CD14-positive monocyte (primary cell): Measurements from ENCODE around the gene HOXD13. TPM values are rescaled to one million over a fixed set of nuclear protein-coding genes. Genes with fewer than 3 reads are reported as not detected.
A peak's percentile ranks its signal among the peaks of the same experiment; 100 is the strongest.

ENCODE experiments used
- DNase-seq, 3 donors: peaks; one replicate each; pipeline ENCODE4 v3.0.0-alpha.2; 2011 to 2022
- H2AFZ ChIP-seq: 2 replicates; pipeline ENCODE4 v1.6.0; 2012; ENCODE audit warnings: mild to moderate bottlenecking, low read depth, low read length, inconsistent platforms; ENCODE audit not compliant: insufficient read depth, poor library complexity, severe bottlenecking
- H3K27ac ChIP-seq, 2 donors: 1 replicate in 1 of 2; 2 replicates in 1 of 2; pipeline ENCODE4 v1.5.1; 2012 to 2013; ENCODE audit warnings: low read length in 2 of 2, control low read depth in 1 of 2, inconsistent platforms in 1 of 2, low read depth in 1 of 2, mild to moderate bottlenecking in 1 of 2
- H3K27me3 ChIP-seq, 2 donors: one replicate each; pipeline versions ENCODE4 v1.6.0 to v1.6.1; 2011 to 2013; ENCODE audit warnings: low read length in 2 of 2; ENCODE audit not compliant: control insufficient read depth in 2 of 2, insufficient read depth in 2 of 2
- H3K36me3 ChIP-seq, 2 donors: replicated peaks in 1 of 2; 1 replicate in 1 of 2; 2 replicates in 1 of 2; pipeline versions ENCODE4 v1.5.1 to v1.6.1; 2012 to 2013; ENCODE audit warnings: low read length in 2 of 2, control low read depth in 1 of 2, inconsistent platforms in 1 of 2, mild to moderate bottlenecking in 1 of 2; ENCODE audit not compliant: insufficient read depth in 2 of 2, control insufficient read depth in 1 of 2
- H3K4me1 ChIP-seq, 2 donors: 1 replicate in 1 of 2; 2 replicates in 1 of 2; pipeline versions ENCODE4 v1.5.1 to v1.6.1; 2012 to 2013; ENCODE audit warnings: low read length in 2 of 2, control low read depth in 1 of 2, inconsistent platforms in 1 of 2, mild to moderate bottlenecking in 1 of 2, moderate library complexity in 1 of 2; ENCODE audit not compliant: insufficient read depth in 2 of 2, control insufficient read depth in 1 of 2
- H3K4me2 ChIP-seq: replicated peaks from 2 replicates; pipeline ENCODE3; 2012; ENCODE audit warnings: low read length, moderate library complexity, mild to moderate bottlenecking; ENCODE audit not compliant: poor library complexity, severe bottlenecking; ENCODE audit errors: extremely low read depth
- H3K4me3 ChIP-seq, 3 experiments: fragments of 200-600 bp in 1 of 3; sonication (generic) in 1 of 3; replicated peaks in 1 of 3; 1 replicate in 2 of 3; 2 replicates in 1 of 3; pipeline ENCODE4 v1.5.1; 2011 to 2013; ENCODE audit warnings: low read length in 3 of 3, mild to moderate bottlenecking in 3 of 3, control low read depth in 2 of 3, low read depth in 2 of 3, inconsistent platforms in 1 of 3, moderate library complexity in 1 of 3
- H3K79me2 ChIP-seq: 2 replicates; pipeline ENCODE4 v1.6.0; 2012; ENCODE audit warnings: mild to moderate bottlenecking, control low read depth, inconsistent platforms, low read length, moderate library complexity; ENCODE audit not compliant: insufficient read depth
- H3K9ac ChIP-seq: 2 replicates; pipeline ENCODE4 v1.6.0; 2017; ENCODE audit warnings: low read length, mild to moderate bottlenecking; ENCODE audit not compliant: insufficient read depth, poor library complexity, severe bottlenecking
- H3K9me3 ChIP-seq, 2 donors: replicated peaks in 1 of 2; 1 replicate in 1 of 2; 2 replicates in 1 of 2; pipeline versions ENCODE4 v1.5.1 to v1.6.1; 2012 to 2013; ENCODE audit warnings: low read length in 2 of 2, control low read depth in 1 of 2; ENCODE audit not compliant: control insufficient read depth in 1 of 2, insufficient read depth in 1 of 2
- H4K20me1 ChIP-seq: 2 replicates; pipeline ENCODE4 v1.6.0; 2012; ENCODE audit warnings: mild to moderate bottlenecking, low read length, control low read depth, moderate library complexity; ENCODE audit not compliant: insufficient read depth
- H3K27ac Mint-ChIP-seq, 7 donors: one replicate each; pipeline ENCODE4 v1.8.0; 2020; ENCODE audit warnings: mild to moderate bottlenecking in 7 of 7, mixed read lengths in 7 of 7, moderate library complexity in 6 of 7, inconsistent platforms in 2 of 7
- H3K27me3 Mint-ChIP-seq, 3 donors: one replicate each; pipeline ENCODE4 v1.8.0; 2021 to 2022; ENCODE audit warnings: low read depth in 3 of 3, mild to moderate bottlenecking in 3 of 3, mixed read lengths in 3 of 3, moderate library complexity in 3 of 3, inconsistent platforms in 1 of 3
- H3K36me3 Mint-ChIP-seq, 2 donors: one replicate each; pipeline ENCODE4 v1.8.0; 2020; ENCODE audit warnings: mixed read lengths in 2 of 2, inconsistent platforms in 1 of 2, mild to moderate bottlenecking in 1 of 2
- H3K4me1 Mint-ChIP-seq: one replicate; pipeline ENCODE4 v1.8.0; 2020; ENCODE audit warnings: mild to moderate bottlenecking, mixed read lengths
- H3K4me3 Mint-ChIP-seq, 2 donors: one replicate each; pipeline ENCODE4 v1.8.0; 2020; ENCODE audit warnings: mild to moderate bottlenecking in 2 of 2, mixed read lengths in 2 of 2, moderate library complexity in 1 of 2
- H3K9me3 Mint-ChIP-seq, 7 donors: one replicate each; pipeline ENCODE4 v1.8.0; 2020 to 2022; ENCODE audit warnings: mixed read lengths in 7 of 7, mild to moderate bottlenecking in 6 of 7, moderate library complexity in 6 of 7, inconsistent platforms in 2 of 7
- WGBS: methylation state at CpG from one replicate; pipeline ENCODE4 v1.1.5; 2013; ENCODE audit warnings: missing lambda C conversion rate; ENCODE audit not compliant: insufficient coverage; 5-methylcytosine and 5-hydroxymethylcytosine counted together
- intact Hi-C, 2 donors: fragments of 100-400 bp; cut with micrococcal nuclease; formaldehyde crosslinking; loops; one replicate each; pipeline versions ENCODE4 v1.15.0 to v1.15.1; 2023
- polyA plus RNA-seq, 3 donors: library from polyadenylated mRNA; depleted of rRNA in 1 of 3; unstranded in 2 of 3; stranded (reverse) in 1 of 3; fragments of 300-500 nt in 2 of 3; fragments of >200 nt in 1 of 3; fragmentation: Illumina TruSeq in 2 of 3; gene quantifications; 1 replicate in 2 of 3; 2 replicates in 1 of 3; pipeline ENCODE4 v1.2.3, GENCODE V29; 2012 to 2021
- TF ChIP-seq, protein P1 (sequence below): fragments of 200-600 bp; IDR thresholded peaks from one replicate; pipeline ENCODE4 v1.8.0; 2022; ENCODE audit warnings: antibody characterized with exemption, mild to moderate bottlenecking

HOXD13 gene
- polyA plus RNA-seq, 3 donors = not detected

DNA sequence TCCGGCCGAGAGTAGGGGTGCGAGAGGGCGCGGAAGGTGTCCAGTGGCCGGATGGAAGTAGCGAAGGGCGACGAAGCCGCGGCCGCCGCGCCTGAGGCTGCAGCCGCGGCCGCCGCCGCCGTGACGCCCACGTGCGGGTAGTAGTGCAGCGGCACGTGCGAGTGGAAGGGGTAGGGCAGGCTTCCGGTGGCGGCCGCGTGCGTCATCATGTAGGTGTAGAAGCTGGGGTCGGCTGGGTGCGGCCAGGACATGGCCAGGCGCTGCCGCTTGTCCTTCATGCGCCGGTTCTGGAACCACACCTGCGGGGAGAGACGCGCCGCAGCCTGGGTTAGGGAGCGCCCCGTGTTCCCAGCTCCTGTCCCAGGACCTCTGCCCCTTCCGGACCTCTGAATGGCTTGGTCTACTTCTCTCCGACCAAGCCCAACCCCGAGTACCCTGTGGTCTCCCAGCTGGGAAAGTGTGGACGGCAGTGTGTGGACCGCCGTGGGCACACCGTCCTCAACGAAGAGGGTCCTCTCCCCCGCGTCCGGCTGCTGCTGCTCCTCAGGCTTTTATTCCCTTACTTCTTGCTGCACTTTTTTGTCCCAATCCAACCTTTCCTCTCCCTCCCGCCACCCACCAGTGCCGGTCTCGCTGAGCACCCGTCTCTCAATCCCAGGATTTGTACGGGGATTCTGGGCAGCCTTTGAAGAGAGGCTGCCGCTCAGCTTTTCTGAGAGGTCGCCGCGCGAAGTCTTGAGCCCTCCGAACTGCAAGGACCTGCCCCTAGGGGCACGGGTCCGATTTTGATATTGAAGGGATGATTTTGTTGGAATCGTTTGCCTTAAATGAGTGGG lies 11.8 kb upstream of the HOXD13 start:
- no peaks in the 10 kb centered on the region for H4K20me1 ChIP-seq
- peak overlapping the region; percentile 24 to 85 for H3K4me3 Mint-ChIP-seq
- H3K27ac Mint-ChIP-seq = no peak overlapping the region
- H2AFZ ChIP-seq = no peak overlapping the region
- peaks cover 10 to 51% (median 36%) of the 10 kb centered on the region in 7 donors for H3K9me3 Mint-ChIP-seq
- H3K27ac ChIP-seq = no peak overlapping the region
- WGBS = 6% methylated on average over 48 of the region's 68 CpGs
- H3K4me1 Mint-ChIP-seq = peaks cover 29% of the 10 kb centered on the region
- no peak overlapping the region for H3K9ac ChIP-seq
- peaks cover 91 to 96% of the 10 kb centered on the region in 2 donors for H3K27me3 ChIP-seq
- no peaks in the 10 kb centered on the region for H3K36me3 ChIP-seq
- H3K4me2 ChIP-seq = peak overlapping the region; percentile 44
- peaks cover 0 to 20% of the 10 kb centered on the region in 2 donors for H3K4me1 ChIP-seq
- intact Hi-C loops = loop anchor here in 1 of 2 donors (5.0 kb wide), 1 partner anchor 42 kb away; the partner anchor contains the start of gene HOXD9
- TF ChIP-seq, protein P1, sequence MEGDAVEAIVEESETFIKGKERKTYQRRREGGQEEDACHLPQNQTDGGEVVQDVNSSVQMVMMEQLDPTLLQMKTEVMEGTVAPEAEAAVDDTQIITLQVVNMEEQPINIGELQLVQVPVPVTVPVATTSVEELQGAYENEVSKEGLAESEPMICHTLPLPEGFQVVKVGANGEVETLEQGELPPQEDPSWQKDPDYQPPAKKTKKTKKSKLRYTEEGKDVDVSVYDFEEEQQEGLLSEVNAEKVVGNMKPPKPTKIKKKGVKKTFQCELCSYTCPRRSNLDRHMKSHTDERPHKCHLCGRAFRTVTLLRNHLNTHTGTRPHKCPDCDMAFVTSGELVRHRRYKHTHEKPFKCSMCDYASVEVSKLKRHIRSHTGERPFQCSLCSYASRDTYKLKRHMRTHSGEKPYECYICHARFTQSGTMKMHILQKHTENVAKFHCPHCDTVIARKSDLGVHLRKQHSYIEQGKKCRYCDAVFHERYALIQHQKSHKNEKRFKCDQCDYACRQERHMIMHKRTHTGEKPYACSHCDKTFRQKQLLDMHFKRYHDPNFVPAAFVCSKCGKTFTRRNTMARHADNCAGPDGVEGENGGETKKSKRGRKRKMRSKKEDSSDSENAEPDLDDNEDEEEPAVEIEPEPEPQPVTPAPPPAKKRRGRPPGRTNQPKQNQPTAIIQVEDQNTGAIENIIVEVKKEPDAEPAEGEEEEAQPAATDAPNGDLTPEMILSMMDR = no peak
- H3K9me3 ChIP-seq = peaks cover 8 to 78% of the 10 kb centered on the region in 2 donors
- H3K27me3 Mint-ChIP-seq = peaks cover 85 to 95% (median 91%) of the 10 kb centered on the region in 3 donors
- peaks cover 8 to 15% of the 10 kb centered on the region in 2 donors for H3K36me3 Mint-ChIP-seq
- peak in 1 of 3 donors; percentile 33 for DNase-seq
- no peaks in the 10 kb centered on the region for H3K79me2 ChIP-seq
- no peak overlapping the region for H3K4me3 ChIP-seq

DNA sequence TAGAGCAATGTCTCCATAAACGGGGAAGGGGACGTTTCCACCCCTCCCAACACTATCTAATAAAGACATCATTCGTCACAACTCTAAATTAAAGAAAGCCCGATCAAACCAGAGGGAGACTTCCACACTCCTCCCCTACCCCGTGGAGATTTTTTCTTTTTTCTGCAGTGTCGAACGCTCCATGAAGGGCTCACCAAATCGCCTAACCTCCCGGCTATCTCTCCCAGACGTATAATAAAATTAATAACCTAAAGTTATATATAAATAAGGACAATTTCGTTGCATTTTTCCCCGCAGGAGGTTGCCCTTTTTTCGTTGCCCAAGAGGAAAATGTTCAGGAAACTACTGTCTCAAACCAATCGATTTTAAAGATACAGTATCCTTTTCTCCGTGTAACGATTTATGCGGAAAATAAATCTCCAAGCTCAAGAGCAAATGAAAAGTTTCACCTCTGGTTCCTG lies 11.1 kb upstream of the HOXD13 start:
- Histone ChIP-seq H3K9me3 (peaks cover 8 to 78% of the 10 kb centered on the region in 2 donors), H3K4me1 (peaks cover 0 to 20% of the 10 kb centered on the region in 2 donors), H3K4me3 (no peak overlapping the region), H3K9ac (no peak overlapping the region), H3K36me3 (no peaks in the 10 kb centered on the region), H3K27me3 (peaks cover 91 to 96% of the 10 kb centered on the region in 2 donors), H3K4me2 (no peak overlapping the region), H3K27ac (no peak overlapping the region), H4K20me1 (no peaks in the 10 kb centered on the region), H3K79me2 (no peaks in the 10 kb centered on the region), H2AFZ (no peak overlapping the region)
- H3K36me3 Mint-ChIP-seq = peaks cover 8 to 13% of the 10 kb centered on the region in 2 donors
- peaks cover 85 to 95% (median 92%) of the 10 kb centered on the region in 3 donors for H3K27me3 Mint-ChIP-seq
- H3K4me3 Mint-ChIP-seq = peak overlapping the region in 1 of 2 donors; percentile 85
- H3K4me1 Mint-ChIP-seq = peaks cover 31% of the 10 kb centered on the region
- DNase-seq = no peak
- TF ChIP-seq, protein P1 = no peak
- peaks cover 10 to 52% (median 36%) of the 10 kb centered on the region in 7 donors for H3K9me3 Mint-ChIP-seq
- intact Hi-C loops = loop anchor here in 1 of 2 donors (5.0 kb wide), 1 partner anchor 41 kb away; the partner anchor contains the start of gene HOXD9
- no peak overlapping the region for H3K27ac Mint-ChIP-seq
- WGBS = 5% methylated on average over 6 of the region's 17 CpGs
